GM18867 (cell line): ENCODE results near the gene RBM6.

ENCODE experiments used
- ATAC-seq: cut with Tn5 transposase; IDR thresholded peaks from one replicate; pipeline ENCODE4 v1.9.1; 2021; ENCODE audit warnings: mild to moderate bottlenecking, moderate library complexity; ENCODE audit not compliant: unreplicated experiment

Gene RBM6

GRCh38 chr3:50124800-50125178 lies 184.8 kb downstream of the RBM6 start:
- no peak for ATAC-seq

GRCh38 chr3:50125541-50126286 lies 185.8 kb downstream of the RBM6 start:
- no peak for ATAC-seq

GRCh38 chr3:50126287-50127211 lies 186.6 kb downstream of the RBM6 start:
- no peak for ATAC-seq
